A673 (cell line): ENCODE data around the gene CCDC85C. TPM values are rescaled to one million over a fixed set of nuclear protein-coding genes. Genes with fewer than 3 reads are reported as not detected.

Source experiments
- BruUV-seq: library from RNA; stranded (reverse); fragments of 400-500 nt; replicated peaks from 2 replicates; lab custom pipeline; 2021; lab: Mats Ljungman, UMichigan
- CTCF ChIA-PET: fragments of 300-600 bp; sonication (Branson Sonifier 250); formaldehyde crosslinking; loops from one replicate; lab custom pipeline; 2022; ENCODE audit warnings: antibody characterized with exemption; lab: Charles Lee
- POLR2A ChIA-PET: fragments of 300-600 bp; sonication (Branson Sonifier 250); formaldehyde crosslinking; loops from one replicate; lab custom pipeline; 2022; ENCODE audit warnings: antibody characterized with exemption; ENCODE audit not compliant: low non-redundant PET; lab: Charles Lee
- DNase-seq: peaks from one replicate; pipeline ENCODE4 v3.0.0-alpha.2; 2015; ENCODE audit warnings: low spot score
- H3K27ac ChIP-seq: fragments of 200-600 bp; sonication (generic); 2 replicates; pipeline ENCODE4 v1.5.1; 2016; ENCODE audit warnings: mixed run types, low read depth, mild to moderate bottlenecking, mixed read lengths, antibody characterized with exemption, low read length; ENCODE audit not compliant: poor library complexity, severe bottlenecking
- H3K27me3 ChIP-seq: fragments of 200-600 bp; sonication (generic); replicated peaks from 2 replicates; pipeline ENCODE4 v1.6.1; 2017; ENCODE audit warnings: mixed run types, low read depth, mild to moderate bottlenecking, mixed read lengths, antibody characterized with exemption, low read length; ENCODE audit not compliant: insufficient read depth, poor library complexity
- H3K36me3 ChIP-seq: fragments of 200-600 bp; sonication (generic); 2 replicates; pipeline ENCODE4 v1.6.1; 2016; ENCODE audit warnings: mixed run types, mild to moderate bottlenecking, mixed read lengths, antibody characterized with exemption, low read length; ENCODE audit not compliant: insufficient read depth, poor library complexity, severe bottlenecking
- H3K4me1 ChIP-seq: fragments of 200-600 bp; sonication (generic); 2 replicates; pipeline ENCODE4 v1.6.1; 2017; ENCODE audit warnings: mixed run types, mild to moderate bottlenecking, mixed read lengths, antibody characterized with exemption, low read length; ENCODE audit not compliant: insufficient read depth, poor library complexity, severe bottlenecking
- H3K4me3 ChIP-seq: fragments of 200-600 bp; sonication (generic); 2 replicates; pipeline ENCODE4 v1.5.1; 2016; ENCODE audit warnings: low read depth, mixed run types, mild to moderate bottlenecking, mixed read lengths, low read length; ENCODE audit not compliant: poor library complexity, severe bottlenecking
- H3K9me3 ChIP-seq: fragments of 200-600 bp; sonication (generic); 2 replicates; pipeline ENCODE4 v1.6.1; 2016; ENCODE audit warnings: mixed run types, low read depth, mild to moderate bottlenecking, mixed read lengths, antibody characterized with exemption, low read length; ENCODE audit not compliant: poor library complexity, severe bottlenecking
- EZH2 ChIP-seq: fragments of 200-600 bp; sonication (generic); IDR thresholded peaks from 2 replicates; pipeline ENCODE4 v1.6.1; 2017; ENCODE audit warnings: borderline replicate concordance, low read depth, mild to moderate bottlenecking, mixed read lengths, antibody characterized with exemption, low read length; ENCODE audit not compliant: poor library complexity, severe bottlenecking
- intact Hi-C: fragments of 100-400 bp; cut with micrococcal nuclease; formaldehyde crosslinking; loops from one replicate; pipeline ENCODE4 v1.10.0; 2022; ENCODE audit not compliant: unreplicated experiment
- total RNA-seq: library from RNA; stranded (reverse); gene quantifications from 2 replicates; pipeline ENCODE4 v1.2.3, GENCODE V29; 2021
- TF ChIP-seq, protein P1 (sequence below): fragments of 300-800, 200-600 bp; sonication (generic); conservative IDR thresholded peaks from 2 replicates; pipeline ENCODE4 v1.5.1; 2017; ENCODE audit warnings: low read depth, mild to moderate bottlenecking, antibody characterized with exemption, low read length, moderate library complexity, mixed read lengths

The CCDC85C gene
- total RNA-seq, 1 experiment from 2014 or later: 24.6 TPM

DNA sequence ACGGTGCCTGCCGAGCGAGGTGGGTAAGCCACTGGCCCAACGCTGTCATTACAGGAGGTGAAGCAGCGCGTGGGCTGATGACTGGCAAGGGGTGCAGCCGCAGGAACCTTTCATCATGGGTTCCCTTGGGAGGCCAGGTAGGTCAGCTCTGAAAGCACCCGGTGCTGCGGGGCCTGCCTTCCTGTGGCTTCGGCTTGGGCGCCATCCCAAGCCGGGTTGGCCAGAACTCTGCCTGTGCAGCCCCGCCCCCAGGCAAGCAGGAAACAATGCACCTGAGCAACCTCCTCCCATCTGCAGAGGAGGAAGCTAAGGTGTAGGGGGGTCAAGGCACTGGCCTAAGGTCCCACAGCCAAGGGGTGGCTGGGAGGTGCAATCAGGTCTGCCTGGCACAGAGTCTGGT lies 21.0 kb upstream of the CCDC85C start:
- Histone ChIP-seq H3K4me1 (peaks cover 5% of the 10 kb centered on the region), H3K4me3 (no peak overlapping the region), H3K27me3 (no peaks in the 10 kb centered on the region), H3K36me3 (no peaks in the 10 kb centered on the region), H3K27ac (no peak overlapping the region), H3K9me3 (no peaks in the 10 kb centered on the region)
- TF ChIP-seq, protein P1, sequence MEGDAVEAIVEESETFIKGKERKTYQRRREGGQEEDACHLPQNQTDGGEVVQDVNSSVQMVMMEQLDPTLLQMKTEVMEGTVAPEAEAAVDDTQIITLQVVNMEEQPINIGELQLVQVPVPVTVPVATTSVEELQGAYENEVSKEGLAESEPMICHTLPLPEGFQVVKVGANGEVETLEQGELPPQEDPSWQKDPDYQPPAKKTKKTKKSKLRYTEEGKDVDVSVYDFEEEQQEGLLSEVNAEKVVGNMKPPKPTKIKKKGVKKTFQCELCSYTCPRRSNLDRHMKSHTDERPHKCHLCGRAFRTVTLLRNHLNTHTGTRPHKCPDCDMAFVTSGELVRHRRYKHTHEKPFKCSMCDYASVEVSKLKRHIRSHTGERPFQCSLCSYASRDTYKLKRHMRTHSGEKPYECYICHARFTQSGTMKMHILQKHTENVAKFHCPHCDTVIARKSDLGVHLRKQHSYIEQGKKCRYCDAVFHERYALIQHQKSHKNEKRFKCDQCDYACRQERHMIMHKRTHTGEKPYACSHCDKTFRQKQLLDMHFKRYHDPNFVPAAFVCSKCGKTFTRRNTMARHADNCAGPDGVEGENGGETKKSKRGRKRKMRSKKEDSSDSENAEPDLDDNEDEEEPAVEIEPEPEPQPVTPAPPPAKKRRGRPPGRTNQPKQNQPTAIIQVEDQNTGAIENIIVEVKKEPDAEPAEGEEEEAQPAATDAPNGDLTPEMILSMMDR: no peak
- ChIA-PET CTCF (no interaction called here), POLR2A (no interaction called here)
- DNase-seq: no peak
- intact Hi-C loops: loop anchor here (10.0 kb wide), 1 partner anchor 230 kb away; no protein-coding TSS in a partner anchor
- no TSS peak for BruUV-seq

GRCh38 chr14:99624024-99624423 lies 20.0 kb upstream of the CCDC85C start:
- Histone ChIP-seq H3K9me3 (no peaks in the 10 kb centered on the region), H3K4me1 (peaks cover 5% of the 10 kb centered on the region), H3K27ac (no peak overlapping the region), H3K4me3 (no peak overlapping the region), H3K36me3 (no peaks in the 10 kb centered on the region), H3K27me3 (no peaks in the 10 kb centered on the region)
- BruUV-seq: no TSS peak
- DNase-seq: no peak
- intact Hi-C loops: loop anchor here (10.0 kb wide), 1 partner anchor 229 kb away; no protein-coding TSS in a partner anchor
- TF ChIP-seq EZH2: no peak
- TF ChIP-seq, protein P1: no peak
- POLR2A ChIA-PET: no interaction called here
- CTCF ChIA-PET: interaction anchor here (0.6 kb wide), 1 partner anchor 692 kb away, joined by 3 read pairs; no protein-coding TSS in a partner anchor

- ChIA-PET CTCF (no interaction called here), POLR2A (no interaction called here)
- Histone ChIP-seq H3K4me1 (peaks cover 9% of the 10 kb centered on the region), H3K36me3 (no peaks in the 10 kb centered on the region), H3K9me3 (no peaks in the 10 kb centered on the region), H3K4me3 (no peak overlapping the region), H3K27me3 (no peaks in the 10 kb centered on the region), H3K27ac (no peak overlapping the region)
- no TSS peak for BruUV-seq
- TF ChIP-seq EZH2: no peak
- intact Hi-C loops: loop anchor here (10.0 kb wide), 1 partner anchor 227 kb away; no protein-coding TSS in a partner anchor
- no peak for DNase-seq
These were observed 17.9 kb upstream of the CCDC85C start for GRCh38 chr14:99621948-99622347.
